SK-N-SH (cell line): Measurements from ENCODE around the gene C5orf63. TPM values are rescaled to one million over a fixed set of nuclear protein-coding genes. Genes with fewer than 3 reads are reported as not detected.

Experiments
- CTCF ChIA-PET: fragments of 300-600, 350-600 bp; formaldehyde crosslinking; extraction: SDS; loops from one replicate; lab custom pipeline; 2021; lab: Yijun Ruan, JAX
- POLR2A ChIA-PET: fragments of 350-600 bp; sonication (Branson Sonifier 250); formaldehyde crosslinking; extraction: SDS; loops from one replicate; lab custom pipeline; 2020; ENCODE audit warnings: antibody characterized with exemption, inconsistent platforms; lab: Yijun Ruan, JAX
- DNase-seq: peaks from one replicate; pipeline ENCODE4 v3.0.0; 2012
- H2AFZ ChIP-seq: fragments of 200-600 bp; sonication (generic); 2 replicates; pipeline ENCODE4 v1.8.1; 2016; ENCODE audit warnings: antibody characterized with exemption, mild to moderate bottlenecking, low read depth
- H3F3A ChIP-seq: fragments of 200-600 bp; sonication (generic); replicated peaks from 2 replicates; pipeline ENCODE3; 2016; ENCODE audit warnings: antibody characterized with exemption, mild to moderate bottlenecking; ENCODE audit not compliant: insufficient read depth
- H3K27ac ChIP-seq, 2 experiments: fragments of 200-500 bp in 1 of 2; fragments of 200-600 bp in 1 of 2; sonication (Bioruptor generic) in 1 of 2; sonication (generic), shearing (Covaris generic) in 1 of 2; 2 replicates each; pipeline versions ENCODE4 v1.5.1 to v1.6.1; 2014 to 2016; ENCODE audit warnings: low read depth in 2 of 2, inconsistent platforms in 1 of 2, low read length in 1 of 2, mild to moderate bottlenecking in 1 of 2, mixed read lengths in 1 of 2
- H3K27me3 ChIP-seq: fragments of 200-600 bp; sonication (generic), shearing (Covaris generic); 2 replicates; pipeline ENCODE4 v1.6.1; 2016; ENCODE audit warnings: mixed run types; ENCODE audit not compliant: insufficient read depth
- H3K36me3 ChIP-seq, 2 experiments: fragments of 200-500 bp in 1 of 2; fragments of 200-600 bp in 1 of 2; sonication (Bioruptor generic) in 1 of 2; sonication (generic) in 1 of 2; replicated peaks in 1 of 2; 2 replicates each; pipeline versions ENCODE3 to v1.5.1; 2014 to 2016; ENCODE audit warnings: low read length in 1 of 2, mild to moderate bottlenecking in 1 of 2; ENCODE audit not compliant: insufficient read depth in 2 of 2, control insufficient read depth in 1 of 2
- H3K4me1 ChIP-seq, 2 experiments: fragments of 200-500 bp in 1 of 2; fragments of 200-600 bp in 1 of 2; sonication (Bioruptor generic) in 1 of 2; sonication (generic), shearing (Covaris generic) in 1 of 2; 2 replicates each; pipeline versions ENCODE4 v1.5.1 to v1.6.1; 2014 to 2016; ENCODE audit warnings: low read depth in 1 of 2, low read length in 1 of 2, mixed run types in 1 of 2; ENCODE audit not compliant: insufficient read depth in 2 of 2, control insufficient read depth in 1 of 2
- H3K4me2 ChIP-seq: fragments of 200-600 bp; sonication (generic), shearing (Covaris generic); 2 replicates; pipeline ENCODE4 v1.6.1; 2017; ENCODE audit warnings: mixed run types
- H3K4me3 ChIP-seq, 2 experiments: fragments of 200-500 bp in 1 of 2; fragments of 200-600 bp in 1 of 2; sonication (Bioruptor generic) in 1 of 2; sonication (generic), shearing (Covaris generic) in 1 of 2; 2 replicates each; pipeline versions ENCODE4 v1.5.1 to v1.8.1; 2014 to 2016; ENCODE audit warnings: low read depth in 2 of 2, inconsistent platforms in 1 of 2, low read length in 1 of 2, mild to moderate bottlenecking in 1 of 2, mixed read lengths in 1 of 2, moderate library complexity in 1 of 2
- H3K79me2 ChIP-seq: fragments of 200-600 bp; sonication (generic); 2 replicates; pipeline ENCODE4 v1.8.1; 2017; ENCODE audit warnings: mild to moderate bottlenecking; ENCODE audit not compliant: insufficient read depth
- H3K9ac ChIP-seq: fragments of 200-600 bp; sonication (generic); 2 replicates; pipeline ENCODE4 v1.6.1; 2017; ENCODE audit warnings: mixed run types
- H3K9me2 ChIP-seq: fragments of 200-600 bp; sonication (generic); 2 replicates; pipeline ENCODE4 v1.6.1; 2017; ENCODE audit warnings: mixed run types
- H3K9me3 ChIP-seq: fragments of 200-600 bp; sonication (generic); 2 replicates; pipeline ENCODE4 v1.6.1; 2017; ENCODE audit warnings: mixed run types, mild to moderate bottlenecking, moderate library complexity
- H4K20me1 ChIP-seq: fragments of 200-600 bp; sonication (generic); 2 replicates; pipeline ENCODE4 v1.6.1; 2017; ENCODE audit warnings: mild to moderate bottlenecking, mixed run types; ENCODE audit not compliant: insufficient read depth
- CTCF ChIP-seq: fragments of 200-600 bp; sonication (generic); IDR thresholded peaks from 2 replicates; pipeline ENCODE4 v1.6.1; 2017; ENCODE audit warnings: antibody characterized with exemption, mild to moderate bottlenecking, moderate library complexity
- ELF1 ChIP-seq: IDR thresholded peaks from 2 replicates; pipeline ENCODE4 v1.4.0; 2012
- EZH2phosphoT487 ChIP-seq: fragments of 200-600 bp; sonication (generic); IDR thresholded peaks from 2 replicates; pipeline ENCODE4 v1.6.1; 2017; ENCODE audit warnings: low read depth, mixed run types, mild to moderate bottlenecking, antibody characterized with exemption, moderate library complexity, borderline replicate concordance
- FOSL2 ChIP-seq: IDR thresholded peaks from 2 replicates; pipeline ENCODE4 v1.4.0; 2012; ENCODE audit warnings: low read depth, mild to moderate bottlenecking, moderate library complexity, borderline replicate concordance
- FOXM1 ChIP-seq: IDR thresholded peaks from 2 replicates; pipeline ENCODE4 v1.4.0; 2012; ENCODE audit warnings: low read depth, mild to moderate bottlenecking
- GABPA ChIP-seq: IDR thresholded peaks from 2 replicates; pipeline ENCODE4 v1.4.0; 2012; ENCODE audit warnings: low read depth, mild to moderate bottlenecking
- JUND ChIP-seq: IDR thresholded peaks from 2 replicates; pipeline ENCODE4 v1.4.0; 2012
- MAX ChIP-seq: IDR thresholded peaks from 2 replicates; pipeline ENCODE4 v1.4.0; 2012; ENCODE audit warnings: low read depth
- MEF2A ChIP-seq: IDR thresholded peaks from 2 replicates; pipeline ENCODE4 v1.4.0; 2012; ENCODE audit warnings: low read depth, borderline replicate concordance
- NRF1 ChIP-seq: IDR thresholded peaks from 2 replicates; pipeline ENCODE4 v1.6.1; 2012; ENCODE audit warnings: low read depth, mild to moderate bottlenecking, low read length
- RAD21 ChIP-seq: IDR thresholded peaks from 2 replicates; pipeline ENCODE4 v1.6.1; 2012; ENCODE audit warnings: mild to moderate bottlenecking, low read length
- RXRA ChIP-seq: IDR thresholded peaks from 2 replicates; pipeline ENCODE4 v1.4.0; 2012; ENCODE audit warnings: low read depth, mild to moderate bottlenecking, borderline replicate concordance
- SMC3 ChIP-seq: IDR thresholded peaks from 2 replicates; pipeline ENCODE4 v1.6.1; 2012; ENCODE audit warnings: low read depth, low read length, improper control_type of control experiment
- TCF12 ChIP-seq: IDR thresholded peaks from 2 replicates; pipeline ENCODE4 v1.4.0; 2012
- USF1 ChIP-seq: IDR thresholded peaks from 2 replicates; pipeline ENCODE4 v1.4.0; 2012; ENCODE audit warnings: low read depth, borderline replicate concordance
- USF2 ChIP-seq: fragments of 150-350 bp; IDR thresholded peaks from 2 replicates; pipeline ENCODE4 v1.6.1; 2017; ENCODE audit warnings: antibody characterized with exemption, low read length, low read depth, borderline replicate concordance
- YY1 ChIP-seq: IDR thresholded peaks from 2 replicates; pipeline ENCODE4 v1.4.0; 2012; ENCODE audit warnings: low read depth, mild to moderate bottlenecking
- WGBS: methylation state at CpG from one replicate; pipeline ENCODE4 v1.1.6; 2017; ENCODE audit warnings: low lambda C conversion rate; 5-methylcytosine and 5-hydroxymethylcytosine counted together
- polyA plus RNA-seq, 3 experiments: library from polyadenylated mRNA; depleted of rRNA; stranded (reverse); fragments of >200 nt; gene quantifications; 2 replicates each; pipeline ENCODE4 v1.2.3, GENCODE V29; 2012

C5orf63 gene
- polyA plus RNA-seq, 1 of the 3 experiments (the other 2 are of a cell fraction) = 3.6 TPM

- Histone ChIP-seq H3K79me2 (no peaks in the 10 kb centered on the region), H3K9me2 (no peaks in the 10 kb centered on the region), H2AFZ (0 out of 2 replicates have a peak overlapping the region, but pooled peaks have one; percentile 25), H3K4me2 (no peak overlapping the region; the same call in 1 of the 2 replicates), H3F3A (peaks cover 8% of the 10 kb centered on the region), H3K9me3 (no peaks in the 10 kb centered on the region), H4K20me1 (no peaks in the 10 kb centered on the region), H3K4me3 (no peak overlapping the region), H3K27ac (no peak overlapping the region), H3K9ac (no peak overlapping the region), H3K36me3 (no peaks in the 10 kb centered on the region), H3K27me3 (no peaks in the 10 kb centered on the region), H3K4me1 (peaks cover 0 to 9% of the 10 kb centered on the region in 2 experiments; a peak in 2 of 4 replicates)
- POLR2A ChIA-PET = no interaction called here
- WGBS = 93% methylated on average over 2 of the region's 2 CpGs
- CTCF ChIA-PET = no interaction called here
- TF ChIP-seq MEF2A (no peak), GABPA (no peak), NRF1 (no peak), USF1 (no peak), CTCF (peak; percentile 52), FOXM1 (no peak), SMC3 (peak; percentile 47), YY1 (no peak), RAD21 (peak; percentile 59), RXRA (no peak), MAX (no peak), ELF1 (no peak), EZH2phosphoT487 (no peak), USF2 (no peak), JUND (no peak)
- peak; percentile 12 for DNase-seq
Observed at GRCh38 chr5:127042593-127042992, 30.7 kb downstream of the C5orf63 start.

- TF ChIP-seq FOSL2 (peak; percentile 47; the same call in 1 of the 2 replicates), JUND (peak; percentile 39; the same call in 1 of the 2 replicates), TCF12 (peak; percentile 24; the same call in 1 of the 2 replicates), EZH2phosphoT487 (no peak)
- Histone ChIP-seq H3K4me2 (peak overlapping the region; percentile 49; the same call in 1 of the 2 replicates), H3K79me2 (no peaks in the 10 kb centered on the region), H3K9ac (no peak overlapping the region), H3K27ac (peak overlapping the region in 1 of 2 experiments; percentile 7; a peak in 1 of 4 replicates), H3K9me2 (no peaks in the 10 kb centered on the region), H4K20me1 (no peaks in the 10 kb centered on the region), H3K4me1 (peaks cover 0 to 9% of the 10 kb centered on the region in 2 experiments; a peak in 2 of 4 replicates), H3K4me3 (no peak overlapping the region), H2AFZ (peak overlapping the region; percentile 58; the same call in 1 of the 2 replicates), H3K9me3 (no peaks in the 10 kb centered on the region), H3K27me3 (no peaks in the 10 kb centered on the region), H3F3A (peaks cover 8% of the 10 kb centered on the region), H3K36me3 (no peaks in the 10 kb centered on the region)
- WGBS = 64% methylated on average over 3 of the region's 3 CpGs
- POLR2A ChIA-PET = no interaction called here
- CTCF ChIA-PET = interaction anchor here (1.4 kb wide), 1 partner anchor 12 kb away, joined by 5 read pairs; no protein-coding TSS in a partner anchor
- no peak for DNase-seq
Observed at GRCh38 chr5:127041571-127041970, 31.7 kb downstream of the C5orf63 start.
